Kidney glomerular epithelial cell (primary cell): Measurements from ENCODE around the gene BPIFB6.

Experiments
- DNase-seq: peaks from one replicate; lab custom pipeline; 2025; lab: John Stamatoyannopoulos, UW

BPIFB6 gene

GRCh38 chr20:33002087-33002808 lies 29.2 kb upstream of the BPIFB6 start:
- no peak for DNase-seq

GRCh38 chr20:33004141-33004751 lies 27.2 kb upstream of the BPIFB6 start, which contains the start of gene SUN5:
TSS of gene SUN5 (minus strand) at chr20:33004433. CDS start at chr20:33004340, 93 bp downstream.
- no peak for DNase-seq

- DNase-seq = no peak
Observed at GRCh38 chr20:33005132-33005566, 26.3 kb upstream of the BPIFB6 start.

GRCh38 chr20:33005908-33006775 lies 25.3 kb upstream of the BPIFB6 start:
- no peak for DNase-seq

GRCh38 chr20:33006776-33007375 lies 24.6 kb upstream of the BPIFB6 start:
- no peak for DNase-seq

- DNase-seq = no peak
Observed at GRCh38 chr20:33007376-33008335, 23.8 kb upstream of the BPIFB6 start, which contains the start of gene BPIFB2. TSS of gene BPIFB2 (plus strand) at chr20:33007704. CDS start at chr20:33008575, 871 bp downstream.

GRCh38 chr20:33008336-33009213 lies 22.9 kb upstream of the BPIFB6 start:
- no peak for DNase-seq

DNA sequence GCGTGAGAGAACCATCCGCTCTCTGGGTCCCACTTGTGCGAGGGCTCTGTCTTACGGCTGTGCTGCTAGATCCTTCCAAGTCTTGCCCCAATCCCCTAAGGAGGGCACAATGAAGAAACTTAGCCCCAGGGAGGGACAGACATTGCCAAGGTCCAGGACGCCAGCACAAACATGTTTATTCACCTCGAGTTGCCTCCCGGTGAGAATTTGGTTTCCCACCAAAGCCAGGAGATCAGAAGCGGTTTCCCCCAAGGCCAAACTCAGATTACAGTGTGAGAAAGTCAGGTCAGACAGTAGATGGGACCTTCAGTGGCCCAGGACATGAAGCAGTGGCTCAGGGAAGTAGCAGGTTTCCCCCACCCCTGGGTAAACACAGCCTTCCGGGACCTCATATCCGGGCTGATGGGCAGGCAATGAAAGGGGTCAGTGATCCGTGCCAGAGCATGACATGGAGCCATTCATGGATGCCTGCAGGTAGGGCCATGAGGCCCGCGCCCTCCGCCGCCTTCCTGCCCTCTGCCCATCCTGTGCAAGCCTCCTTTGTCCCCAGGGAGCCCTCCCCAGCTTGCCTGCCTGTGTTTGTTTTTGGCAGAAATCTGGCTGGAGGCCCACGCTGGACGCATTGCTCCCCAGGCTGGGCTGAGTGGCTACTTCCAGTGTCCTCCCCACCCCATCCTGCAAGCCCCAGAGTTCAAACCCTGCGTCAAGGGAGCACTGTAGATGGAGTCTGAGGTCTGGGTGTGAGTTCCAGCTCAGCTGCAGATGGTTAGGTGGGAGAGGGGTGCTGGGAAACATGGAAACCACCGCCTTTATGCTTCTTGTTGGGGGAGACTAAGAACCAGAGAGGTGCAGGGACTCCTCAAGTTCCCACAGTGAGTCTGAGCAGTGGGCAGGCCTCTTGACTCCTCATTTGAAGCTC lies 22.0 kb upstream of the BPIFB6 start:
- DNase-seq = no peak

GRCh38 chr20:33010133-33010504 lies 21.3 kb upstream of the BPIFB6 start:
- no peak for DNase-seq

DNA sequence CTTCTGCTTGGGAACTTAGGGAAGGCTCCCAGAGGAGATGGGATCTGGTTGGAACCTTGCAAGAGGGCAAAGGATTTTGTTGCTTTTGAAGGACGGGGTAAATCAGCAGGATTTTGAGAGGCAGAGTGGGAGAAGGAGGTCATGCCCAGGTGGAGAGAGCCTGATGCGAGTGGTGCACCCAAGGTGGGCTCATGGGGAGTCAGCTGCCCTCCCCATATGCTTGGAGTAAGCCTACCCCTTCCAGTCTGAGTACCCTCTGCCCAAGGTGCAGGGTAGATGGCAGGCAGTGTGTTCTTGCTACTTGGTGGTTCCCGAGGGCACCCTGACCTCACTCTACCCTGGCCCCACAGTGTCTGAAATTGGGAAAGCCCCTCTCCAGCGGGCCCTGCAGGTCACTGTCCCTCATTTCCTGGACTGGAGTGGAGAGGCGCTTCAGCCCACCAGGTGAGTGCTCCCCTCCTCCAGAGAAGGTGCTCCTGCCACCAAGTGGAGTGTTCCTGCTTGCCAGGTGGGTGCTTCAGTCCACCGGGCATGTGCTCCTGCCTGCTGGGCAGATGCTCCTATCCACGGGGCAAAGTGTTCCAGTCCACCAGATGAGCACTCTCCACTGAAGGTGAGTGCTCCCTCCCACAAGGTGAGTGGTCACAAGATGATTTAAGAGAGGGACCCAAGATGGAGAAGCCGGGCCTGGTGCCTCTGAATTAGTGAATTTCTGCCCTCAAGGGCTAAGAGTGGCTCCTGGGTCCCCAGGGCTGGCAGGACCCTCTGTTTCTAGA lies 20.6 kb upstream of the BPIFB6 start:
- no peak for DNase-seq

GRCh38 chr20:33012327-33013189 lies 18.9 kb upstream of the BPIFB6 start:
- DNase-seq = no peak

DNA sequence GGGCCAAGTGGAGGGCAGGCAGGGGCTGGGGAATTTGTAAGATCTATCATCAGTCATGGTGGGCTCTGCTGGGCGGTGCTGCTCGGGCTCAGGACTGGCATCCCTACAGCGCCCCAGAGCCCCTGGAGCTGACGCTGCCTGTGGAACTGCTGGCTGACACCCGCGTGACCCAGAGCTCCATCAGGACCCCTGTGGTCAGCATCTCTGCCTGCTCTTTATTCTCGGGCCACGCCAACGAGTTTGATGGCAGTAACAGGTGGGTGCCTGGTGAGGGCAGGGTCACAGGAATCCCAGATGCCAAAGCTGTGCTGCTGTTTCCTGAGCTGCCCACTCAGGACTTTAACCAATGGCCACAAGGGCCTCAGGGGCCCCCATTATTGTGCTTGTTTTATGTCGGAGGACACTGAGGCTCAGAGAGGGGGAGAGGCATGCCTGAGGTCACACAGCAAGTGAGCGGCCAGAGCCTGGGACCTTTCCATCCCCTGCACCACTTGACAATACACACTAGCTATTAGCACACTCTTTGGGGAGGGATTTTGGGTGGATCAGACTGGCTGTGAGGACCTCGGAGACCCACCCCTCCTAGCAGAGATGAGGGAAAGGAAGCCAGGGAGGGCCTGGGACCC lies 17.6 kb upstream of the BPIFB6 start:
- no peak for DNase-seq

DNA sequence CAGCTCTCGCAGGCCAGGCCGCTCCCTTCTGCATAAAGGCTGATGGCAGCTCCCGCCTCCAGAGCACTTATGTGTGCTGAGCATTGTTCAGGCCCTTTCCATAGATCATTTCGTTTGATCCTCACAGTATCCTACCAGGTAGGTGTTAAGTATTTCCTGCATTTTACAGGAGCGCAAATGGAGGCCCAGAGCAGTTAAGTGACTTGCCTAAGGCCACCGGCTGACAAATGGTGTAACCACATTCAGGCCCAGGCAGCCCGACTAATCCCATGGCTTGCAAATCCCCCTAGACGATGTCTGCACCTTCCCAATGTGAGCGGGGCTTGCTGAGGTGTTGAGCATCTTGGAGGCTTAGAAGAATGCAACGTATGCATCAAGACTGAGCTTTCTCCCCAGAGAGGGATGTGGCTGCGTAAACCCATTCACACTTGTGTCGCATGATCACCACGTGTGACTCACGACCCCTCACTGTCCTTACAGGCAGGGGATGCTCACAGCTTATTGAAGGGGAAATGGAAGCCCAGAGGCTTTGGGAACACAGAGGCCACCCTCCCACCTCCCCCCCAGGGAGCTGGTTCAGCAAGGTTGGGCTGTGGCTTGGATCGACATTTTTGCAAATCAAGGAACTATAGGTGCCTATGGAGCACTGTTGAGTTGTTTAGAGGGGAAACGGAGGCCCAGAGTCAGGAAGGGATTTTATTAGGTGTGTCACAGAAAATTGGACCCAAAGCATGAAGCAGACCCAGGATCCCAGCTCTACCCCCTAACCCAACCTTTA lies 16.9 kb upstream of the BPIFB6 start:
- no peak for DNase-seq

DNA sequence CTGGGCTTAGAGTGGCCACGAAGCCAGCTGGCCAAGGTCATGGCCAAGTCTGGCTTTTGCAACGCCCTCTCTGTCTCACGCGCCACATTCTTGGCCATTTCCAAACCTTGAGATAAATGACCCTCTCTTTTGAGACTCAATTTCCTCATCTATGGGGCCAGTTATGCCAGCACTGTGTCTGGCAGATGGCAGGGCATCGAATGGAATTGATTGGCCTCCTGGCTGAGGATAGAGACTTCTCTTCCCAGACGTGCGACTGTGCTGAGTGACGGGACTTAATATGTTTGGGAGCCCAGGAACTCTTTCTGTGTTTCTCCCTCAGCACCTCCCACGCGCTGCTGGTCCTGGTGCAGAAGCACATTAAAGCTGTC lies 16.3 kb upstream of the BPIFB6 start:
- DNase-seq = no peak

- no peak for DNase-seq
Observed at GRCh38 chr20:33015700-33016580, 15.5 kb upstream of the BPIFB6 start.
